ENCODE measurements around the gene HOXC9.
"Not testable (repeated sequence)": the region's sequence is repeated elsewhere in the genome, so short reads cannot be mapped to it uniquely, and the experiment has no call there.

The HOXC9 gene

DNA sequence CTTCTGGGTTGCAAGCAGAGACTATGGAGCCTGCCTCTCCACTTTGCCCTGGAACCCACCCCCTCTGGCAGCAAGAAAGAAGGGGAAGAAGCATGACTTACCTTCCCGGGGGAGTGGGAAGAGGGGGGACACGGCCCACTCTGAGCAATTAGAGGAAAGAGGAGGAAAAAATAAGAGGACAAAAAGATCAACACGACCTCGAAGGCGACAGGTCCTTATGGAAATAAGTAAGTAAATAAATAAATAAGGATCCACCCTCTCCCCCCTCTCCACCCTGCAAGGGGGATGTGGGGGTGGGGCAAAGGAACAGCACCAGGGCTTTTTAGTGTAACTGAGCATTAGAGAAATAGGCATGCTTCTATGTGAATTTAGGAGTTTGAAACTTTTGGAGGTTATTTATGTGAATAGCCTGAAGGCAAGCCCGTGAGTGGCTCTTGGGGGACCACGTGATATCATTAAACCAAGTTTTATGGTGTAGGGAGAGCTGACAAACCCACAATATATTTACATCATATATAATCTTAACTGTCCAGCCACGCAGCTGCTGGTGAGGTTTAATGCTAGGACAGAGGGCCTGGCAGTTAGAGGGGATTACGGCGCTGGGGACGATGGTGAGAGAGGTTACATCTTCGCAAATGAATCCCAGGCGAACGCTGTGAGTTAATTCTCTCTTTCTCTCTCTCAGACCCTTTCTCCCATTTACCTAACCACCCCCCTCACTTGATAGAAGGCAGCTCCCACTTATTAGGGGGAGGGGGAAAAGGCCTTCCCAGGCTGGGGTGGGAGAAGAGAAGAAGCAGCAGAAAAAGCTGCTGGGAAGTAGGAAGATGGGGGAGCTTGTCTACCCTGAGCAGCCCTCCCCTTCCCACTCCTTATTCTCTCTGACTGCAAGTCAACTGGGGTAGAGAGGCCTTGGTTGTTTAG lies 37.7 kb downstream of the HOXC9 start:
- no peak for DNase-seq (ENCODE audit: low spot score)

DNA sequence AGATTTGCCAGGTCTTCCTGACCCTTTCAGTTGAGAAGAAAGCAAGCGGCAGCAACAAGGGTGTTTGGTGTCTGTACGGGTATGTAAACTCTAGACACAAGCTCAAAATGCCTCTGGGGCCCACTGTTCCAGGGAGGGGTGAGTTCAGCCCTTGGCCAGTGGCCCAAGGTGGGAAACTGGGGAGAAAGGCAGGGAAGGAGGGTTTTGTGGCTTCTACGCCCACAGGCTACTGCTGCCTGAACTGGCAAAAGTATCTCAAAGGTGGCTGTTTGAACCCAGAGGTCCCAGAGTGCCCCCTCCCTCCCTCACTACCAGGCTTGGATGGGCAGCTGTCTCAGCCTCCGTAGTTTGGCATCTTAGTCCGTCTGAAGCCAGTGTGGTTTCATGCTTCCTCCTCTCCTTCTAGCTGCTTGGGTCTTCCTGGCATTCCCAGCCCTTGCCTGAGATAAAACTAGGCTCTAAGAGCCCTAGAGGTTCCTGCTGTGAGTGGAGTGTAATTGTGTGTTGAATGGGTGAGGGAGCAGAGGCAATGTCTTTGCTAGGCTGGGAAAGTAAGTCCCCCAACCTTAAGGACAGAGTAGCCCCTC lies 38.4 kb downstream of the HOXC9 start:
- DNase-seq (ENCODE audit: low spot score): no peak

DNA sequence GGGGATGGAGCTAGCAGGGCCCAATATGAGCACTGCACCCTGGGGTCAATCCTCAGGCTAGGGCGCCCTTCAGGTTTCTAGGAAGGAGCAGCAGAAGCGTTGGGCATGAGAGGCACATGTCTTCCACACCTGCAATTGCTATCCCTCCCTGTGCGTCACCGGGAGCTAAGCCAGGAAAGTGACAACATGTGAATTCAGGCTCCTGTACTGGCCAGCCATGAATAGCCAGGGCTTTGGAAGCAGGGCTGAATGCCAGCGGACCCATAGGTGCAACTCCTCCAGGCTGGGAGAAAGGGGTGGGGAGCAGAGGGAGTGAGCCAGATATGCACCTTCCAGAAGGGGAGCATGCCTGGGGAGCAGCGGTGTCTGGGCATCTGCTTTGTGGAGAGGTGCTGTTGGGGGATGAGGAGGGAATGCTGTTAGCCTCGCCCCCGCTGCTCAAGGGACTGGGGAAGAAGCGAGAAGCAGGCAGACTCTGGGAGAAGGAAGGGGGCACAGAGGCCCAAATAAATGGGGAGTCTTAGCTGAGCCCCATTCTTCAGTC lies 39.0 kb downstream of the HOXC9 start:
- no peak for DNase-seq (ENCODE audit: low spot score)

DNA sequence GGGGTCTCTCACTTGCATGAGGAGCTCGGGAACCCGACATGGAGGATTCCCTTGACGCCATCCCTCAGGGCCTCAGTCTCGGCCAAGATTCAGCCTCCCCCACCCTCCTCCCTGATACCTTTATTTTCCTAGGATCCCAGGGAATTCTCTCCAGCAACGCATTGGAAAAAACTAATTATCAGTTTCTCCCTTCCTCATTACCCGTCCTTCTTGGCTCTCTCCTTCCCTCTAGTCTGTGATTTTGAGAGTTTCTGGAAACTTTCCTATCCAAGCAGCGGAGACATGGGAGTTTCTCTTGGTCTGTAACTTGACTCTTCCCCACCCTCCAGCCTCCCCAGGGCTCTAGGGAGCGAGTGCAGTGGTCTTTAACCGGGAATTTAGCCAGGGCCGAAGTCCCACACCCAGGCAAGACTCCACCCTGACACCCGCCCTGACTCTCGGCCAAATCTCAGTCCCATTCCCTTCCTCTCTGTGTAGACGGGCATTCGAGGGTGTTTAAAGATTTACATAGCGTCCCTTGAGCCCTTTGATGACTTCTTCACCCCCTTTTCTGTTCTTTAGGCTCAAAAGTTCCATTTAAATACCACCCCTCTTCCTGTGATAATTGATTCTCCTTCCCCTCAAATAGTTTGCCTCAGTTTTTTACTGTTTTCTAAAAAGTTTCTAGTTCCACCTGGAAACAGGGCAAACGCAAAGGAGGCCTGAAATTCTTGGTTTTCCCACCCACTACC lies 39.6 kb downstream of the HOXC9 start:
- no peak for DNase-seq (ENCODE audit: low spot score)

DNA sequence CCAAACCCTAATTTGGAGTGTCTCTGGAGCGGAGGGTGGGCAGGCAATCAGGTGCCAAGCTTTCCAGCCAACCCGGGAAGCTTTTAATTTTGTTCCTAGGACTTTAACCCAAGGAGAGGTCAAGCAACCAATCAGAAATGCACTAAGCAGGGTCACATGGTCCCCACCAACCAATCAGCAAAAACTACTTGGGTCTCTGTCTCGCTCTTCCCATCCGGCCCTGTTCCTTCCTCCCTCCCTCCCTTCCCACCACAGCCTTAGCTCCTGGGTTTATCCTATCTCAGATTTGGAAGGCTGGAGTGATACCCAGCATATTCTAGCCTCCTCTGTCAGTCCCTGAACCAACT lies 40.2 kb downstream of the HOXC9 start:
- peak; percentile 81 for DNase-seq (ENCODE audit: low spot score)

- DNase-seq (ENCODE audit: low spot score): no peak
These were observed 40.7 kb downstream of the HOXC9 start for GRCh38 chr12:54040648-54041047.

- DNase-seq (ENCODE audit: low spot score): no peak
These were observed 41.2 kb downstream of the HOXC9 start for GRCh38 chr12:54041097-54041690.

DNA sequence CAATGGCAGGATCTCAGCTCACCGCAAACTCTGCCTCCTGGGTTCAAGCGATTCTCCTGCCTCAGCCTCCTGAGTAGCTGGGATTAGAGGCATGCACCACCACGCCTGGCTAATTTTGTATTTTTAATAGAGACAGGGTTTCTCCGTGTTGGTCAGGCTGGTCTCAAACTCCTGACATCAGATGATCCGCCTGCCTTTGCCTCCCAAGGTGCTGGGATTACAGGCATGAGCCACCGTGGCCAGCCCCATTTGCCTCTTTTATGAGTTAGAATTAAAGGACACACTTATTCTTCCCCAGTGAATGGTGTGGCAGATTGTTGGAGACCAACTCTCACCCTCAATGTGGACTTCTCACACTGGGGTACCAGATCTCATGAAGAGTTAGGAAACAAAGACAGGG lies 42.1 kb downstream of the HOXC9 start:
- DNase-seq (ENCODE audit: low spot score): not testable (repeated sequence)

- no peak for DNase-seq (ENCODE audit: low spot score)
These were observed 43.3 kb downstream of the HOXC9 start for GRCh38 chr12:54042970-54043853.

- no peak for DNase-seq (ENCODE audit: low spot score)
These were observed 44.6 kb downstream of the HOXC9 start for GRCh38 chr12:54044425-54045103.

GRCh38 chr12:54045401-54045800 lies 45.4 kb downstream of the HOXC9 start:
- DNase-seq (ENCODE audit: low spot score): no peak

GRCh38 chr12:54045868-54046521 lies 46.0 kb downstream of the HOXC9 start:
- no peak for DNase-seq (ENCODE audit: low spot score)

- no peak for DNase-seq (ENCODE audit: low spot score)
These were observed 46.8 kb downstream of the HOXC9 start for GRCh38 chr12:54046809-54047159.

- no peak for DNase-seq (ENCODE audit: low spot score)
These were observed 47.4 kb downstream of the HOXC9 start for GRCh38 chr12:54047160-54047963.

GRCh38 chr12:54047964-54048303 lies 48.0 kb downstream of the HOXC9 start:
- no peak for DNase-seq (ENCODE audit: low spot score)

GRCh38 chr12:54048406-54049093 lies 48.6 kb downstream of the HOXC9 start:
- no peak for DNase-seq (ENCODE audit: low spot score)

DNA sequence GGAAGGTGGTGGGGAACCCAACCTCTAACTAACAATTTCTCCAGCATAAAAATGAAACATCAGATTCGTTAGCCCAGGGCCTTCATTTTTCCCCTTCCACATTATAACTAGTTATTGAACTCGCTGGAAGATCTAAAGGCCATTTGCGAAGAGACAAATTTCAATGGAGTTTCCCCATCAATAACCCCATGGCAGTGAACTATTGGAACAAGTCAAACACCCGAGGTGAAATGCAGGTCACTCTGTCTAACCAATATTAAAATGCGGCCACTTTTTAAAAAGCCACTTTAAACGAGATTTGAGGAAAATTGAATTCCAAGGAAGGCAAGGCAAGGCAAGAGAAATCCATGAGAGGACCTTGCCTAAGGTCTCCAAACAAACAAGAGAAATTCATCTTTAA lies 49.1 kb downstream of the HOXC9 start:
- no peak for DNase-seq (ENCODE audit: low spot score)

DNA sequence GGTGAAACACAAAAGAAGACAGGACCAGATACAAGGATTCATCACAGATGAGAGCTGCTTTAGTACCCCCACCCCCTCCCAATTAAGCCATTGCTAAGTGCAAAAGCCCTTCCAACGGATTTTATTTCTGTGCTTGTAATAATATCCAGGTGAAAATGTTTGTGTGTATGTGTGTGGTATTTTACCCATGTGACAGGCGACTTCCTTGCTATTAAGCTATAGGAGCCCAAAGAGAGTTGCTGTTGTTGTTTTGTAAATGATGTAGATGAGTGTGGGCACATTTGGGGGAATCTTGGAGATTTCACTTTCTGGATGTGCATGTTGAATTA lies 50.5 kb downstream of the HOXC9 start:
- no peak for DNase-seq (ENCODE audit: low spot score)
